GM20000 (cell line): ENCODE measurements around the gene DTHD1.

ENCODE experiments used
- DNase-seq: peaks from one replicate; pipeline ENCODE4 v3.0.0; 2012; ENCODE audit warnings: low spot score
- TF ChIP-seq, protein P1 (sequence below): IDR thresholded peaks from 2 replicates; pipeline ENCODE4 v1.5.1; 2012; ENCODE audit warnings: mild to moderate bottlenecking, control low read depth; ENCODE audit errors: extremely low read depth, missing control alignments

DTHD1 gene

DNA sequence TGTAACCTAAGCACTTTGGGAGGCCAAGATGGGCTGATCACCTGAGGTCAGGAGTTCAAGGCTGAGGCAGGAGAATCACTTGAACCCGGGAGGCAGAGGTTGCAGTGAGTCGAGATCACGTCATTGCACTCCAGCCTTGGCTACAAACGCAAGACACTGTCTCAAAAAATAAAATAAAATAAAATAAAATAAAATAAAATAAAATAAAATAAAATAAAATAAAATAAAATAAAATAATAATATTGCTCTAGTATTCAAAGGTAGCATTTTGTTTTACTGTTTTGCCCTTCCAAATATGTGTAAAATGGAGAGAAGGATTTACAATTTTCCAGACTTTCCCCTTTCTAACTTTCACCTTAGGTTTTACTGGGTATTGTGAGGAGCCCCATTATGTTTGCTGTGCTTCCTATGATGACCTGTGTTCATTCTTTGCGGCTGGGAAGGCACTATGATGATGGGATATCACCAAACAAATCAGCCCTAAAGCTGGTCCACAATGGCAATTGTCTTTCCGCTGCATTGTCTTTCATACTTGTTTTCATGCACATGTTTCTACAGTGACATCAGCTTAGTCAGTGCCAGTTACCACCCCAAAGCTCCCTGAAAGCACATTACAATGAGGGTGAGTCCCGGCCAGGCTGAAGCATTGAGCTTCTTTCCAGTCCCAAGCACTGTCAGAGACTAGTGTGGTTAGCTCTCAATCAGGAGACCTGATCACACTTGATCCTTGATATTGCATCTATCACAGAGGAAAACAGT lies 50.8 kb downstream of the DTHD1 start:
- DNase-seq, result no peak
- TF ChIP-seq, protein P1, sequence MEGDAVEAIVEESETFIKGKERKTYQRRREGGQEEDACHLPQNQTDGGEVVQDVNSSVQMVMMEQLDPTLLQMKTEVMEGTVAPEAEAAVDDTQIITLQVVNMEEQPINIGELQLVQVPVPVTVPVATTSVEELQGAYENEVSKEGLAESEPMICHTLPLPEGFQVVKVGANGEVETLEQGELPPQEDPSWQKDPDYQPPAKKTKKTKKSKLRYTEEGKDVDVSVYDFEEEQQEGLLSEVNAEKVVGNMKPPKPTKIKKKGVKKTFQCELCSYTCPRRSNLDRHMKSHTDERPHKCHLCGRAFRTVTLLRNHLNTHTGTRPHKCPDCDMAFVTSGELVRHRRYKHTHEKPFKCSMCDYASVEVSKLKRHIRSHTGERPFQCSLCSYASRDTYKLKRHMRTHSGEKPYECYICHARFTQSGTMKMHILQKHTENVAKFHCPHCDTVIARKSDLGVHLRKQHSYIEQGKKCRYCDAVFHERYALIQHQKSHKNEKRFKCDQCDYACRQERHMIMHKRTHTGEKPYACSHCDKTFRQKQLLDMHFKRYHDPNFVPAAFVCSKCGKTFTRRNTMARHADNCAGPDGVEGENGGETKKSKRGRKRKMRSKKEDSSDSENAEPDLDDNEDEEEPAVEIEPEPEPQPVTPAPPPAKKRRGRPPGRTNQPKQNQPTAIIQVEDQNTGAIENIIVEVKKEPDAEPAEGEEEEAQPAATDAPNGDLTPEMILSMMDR, result no peak

DNA sequence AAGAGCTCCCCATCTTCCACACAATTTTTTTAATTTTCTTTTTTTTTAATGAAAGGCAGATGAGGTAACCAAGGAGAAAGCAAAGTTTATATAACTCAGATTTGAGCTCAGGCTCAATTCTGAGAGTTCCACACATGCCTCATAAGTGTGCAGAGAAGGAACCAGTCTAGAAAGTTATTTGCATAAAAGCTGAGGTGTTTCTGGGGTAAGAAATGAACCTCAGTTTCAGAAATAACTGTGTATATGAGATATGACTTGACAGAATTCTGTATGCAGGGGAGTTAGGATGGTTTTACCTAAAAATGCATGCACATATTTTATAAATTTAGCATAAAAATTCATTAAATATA lies 51.3 kb downstream of the DTHD1 start:
- peak; percentile 40 for DNase-seq
- TF ChIP-seq, protein P1, result no peak

DNA sequence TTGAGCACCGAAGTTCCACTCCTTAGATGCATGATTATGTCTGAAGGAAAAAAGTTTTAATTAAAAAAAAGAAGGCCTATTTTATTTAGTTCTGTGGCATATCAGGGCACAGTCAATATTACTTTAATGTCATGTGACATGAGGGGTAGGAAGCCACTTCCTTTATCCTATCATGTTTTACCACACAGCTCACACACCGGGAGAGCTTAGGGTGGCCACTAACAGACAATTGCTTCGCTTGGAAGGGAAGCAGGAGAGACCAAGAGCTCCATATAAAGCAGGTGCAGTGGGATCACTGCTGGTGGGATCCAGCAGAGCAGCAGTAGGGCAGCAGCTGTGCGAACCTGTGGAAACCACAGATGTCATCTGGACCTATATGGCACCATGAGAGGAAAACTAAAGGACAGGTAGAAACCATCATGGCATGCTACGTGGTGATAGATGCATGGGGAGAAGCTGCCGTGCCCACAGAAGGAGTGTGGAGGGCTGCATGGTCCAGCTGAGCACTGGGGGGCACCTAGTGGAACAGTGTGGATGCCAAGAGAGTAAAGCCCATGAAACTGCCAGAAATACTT lies 52.0 kb downstream of the DTHD1 start:
- DNase-seq, result no peak
- TF ChIP-seq, protein P1, result no peak

DNA sequence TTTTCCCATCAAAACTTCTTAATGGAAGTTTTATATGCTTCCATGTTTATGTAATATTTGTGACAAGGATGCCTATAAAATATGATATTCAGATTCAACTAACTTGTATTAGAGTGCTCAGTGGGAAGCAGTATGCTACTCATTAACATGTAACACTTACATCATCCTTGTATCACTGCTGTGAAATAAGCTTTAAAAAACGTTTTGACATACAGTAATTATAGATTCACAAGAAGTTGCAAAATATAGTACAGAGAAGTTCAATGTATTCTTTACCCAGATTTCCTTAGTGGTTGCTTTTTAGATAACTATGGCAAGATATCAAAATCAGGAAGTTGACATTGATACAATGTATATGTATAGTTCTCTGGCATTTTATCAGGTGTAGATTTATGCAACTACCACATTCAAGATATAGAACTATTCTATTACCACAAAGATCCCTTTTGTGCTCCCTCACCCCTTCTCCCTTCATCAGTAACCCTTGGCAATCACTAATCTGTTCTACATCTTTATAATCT lies 56.3 kb downstream of the DTHD1 start:
- DNase-seq, result no peak
- TF ChIP-seq, protein P1, result no peak

DNA sequence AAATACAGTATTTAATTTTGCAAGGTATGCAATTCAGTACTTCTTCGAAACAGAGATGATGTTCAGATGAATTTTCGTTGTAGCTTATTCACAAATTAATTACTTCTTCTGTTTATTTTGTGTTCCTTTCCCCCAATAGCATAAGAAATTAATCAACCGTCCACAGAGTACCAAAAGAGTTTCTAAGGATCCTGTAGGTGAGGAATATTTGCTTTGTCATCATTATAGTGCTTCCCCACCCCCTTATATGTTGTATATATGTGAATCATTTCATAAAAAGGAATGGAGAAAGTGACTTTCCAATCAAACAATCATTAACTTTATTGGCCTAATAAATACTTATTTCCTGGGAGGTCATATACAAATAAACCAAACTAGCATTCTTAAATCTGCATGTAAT lies 57.6 kb downstream of the DTHD1 start:
- TF ChIP-seq, protein P1, result no peak

DNA sequence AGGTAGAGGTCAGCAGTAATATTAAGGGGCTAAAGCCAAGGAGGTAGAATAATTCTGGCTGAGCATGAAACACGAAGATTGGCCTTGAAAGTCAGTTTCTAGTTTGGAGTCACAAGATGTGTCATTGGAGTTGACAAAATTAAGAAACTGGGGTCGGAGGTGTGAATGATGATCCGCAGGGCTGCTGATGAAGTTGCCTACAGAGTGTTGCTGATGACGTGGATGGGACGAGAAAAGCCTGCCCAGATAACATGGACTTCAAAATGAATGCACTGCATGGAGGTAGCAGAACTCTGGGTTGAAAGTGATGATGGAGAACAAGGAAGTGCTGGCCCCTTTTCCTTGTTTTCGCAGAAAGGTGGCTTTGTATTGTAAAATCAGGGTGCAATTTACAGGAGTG lies 60.5 kb downstream of the DTHD1 start:
- TF ChIP-seq, protein P1, result no peak
- no peak for DNase-seq

More for the DNA sequence above, 57.6 kb downstream of the DTHD1 start:
- DNase-seq, result no peak

DNA sequence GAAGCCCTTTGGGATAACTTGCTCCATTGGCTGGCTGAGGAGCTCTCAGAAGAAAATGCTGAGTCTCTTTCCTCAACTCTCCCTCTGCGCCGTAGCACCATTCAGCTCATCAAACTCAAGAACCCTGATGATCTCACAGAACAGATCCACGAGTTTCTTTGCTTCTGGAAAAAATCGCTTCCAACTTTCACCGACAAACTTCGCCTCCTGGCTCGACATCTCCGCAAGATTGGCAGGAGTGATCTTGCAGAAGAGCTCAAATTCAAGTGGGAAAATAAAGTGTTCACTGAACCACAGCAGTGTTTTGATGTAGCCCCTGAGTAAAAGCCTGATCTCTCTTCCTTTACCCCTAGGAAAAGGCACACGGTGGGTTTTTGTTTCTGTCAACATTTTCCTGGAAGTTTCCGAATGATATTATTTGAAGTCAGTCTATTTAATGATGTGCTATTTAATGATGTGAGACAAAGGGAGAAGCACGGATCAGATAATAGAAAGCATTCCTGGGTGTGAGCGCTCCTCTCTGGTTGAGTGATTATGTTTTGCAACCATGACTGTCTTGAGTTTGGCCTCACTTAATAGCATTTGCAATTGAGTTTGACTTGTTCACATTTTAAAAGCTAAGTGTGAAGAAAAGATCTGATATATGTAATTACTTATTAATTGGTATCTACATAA lies 62.2 kb downstream of the DTHD1 start:
- no peak for DNase-seq
- TF ChIP-seq, protein P1, result no peak
